H1 (cell line): ENCODE data around the gene DDIAS. TPM values are rescaled to one million over a fixed set of nuclear protein-coding genes. Genes with fewer than 3 reads are reported as not detected.

Experiments
- CTCF ChIA-PET: fragments of 300-600 bp; sonication (Branson Sonifier 250); formaldehyde crosslinking; loops from one replicate; lab custom pipeline; 2021; ENCODE audit not compliant: partially characterized antibody; lab: Charles Lee
- POLR2A ChIA-PET: fragments of 300-600 bp; sonication (Branson Sonifier 250); formaldehyde crosslinking; loops from one replicate; lab custom pipeline; 2021; ENCODE audit warnings: inconsistent platforms; ENCODE audit not compliant: partially characterized antibody; lab: Charles Lee
- DNase-seq, 2 experiments: peaks; one replicate each; pipeline versions ENCODE4 v3.0.0 to v3.0.0-alpha.2; 2010 to 2022; ENCODE audit warnings: low spot score in 2 of 2, low read depth in 1 of 2, mixed read lengths in 1 of 2
- FAIRE-seq: peaks from 2 replicates; lab custom pipeline; 2011; peaks lifted over from hg19 to GRCh38; lab: Jason Lieb, UNC
- H2AFZ ChIP-seq: 2 replicates; pipeline ENCODE4 v1.8.1; 2012; ENCODE audit warnings: low read length, inconsistent platforms
- H2AK5ac ChIP-seq: 2 replicates; pipeline ENCODE4 v1.6.1; 2013; ENCODE audit warnings: low read depth, low read length
- H2BK120ac ChIP-seq: replicated peaks from 2 replicates; pipeline ENCODE3; 2013; ENCODE audit warnings: low read depth, low read length, inconsistent platforms
- H2BK12ac ChIP-seq: 2 replicates; pipeline ENCODE4 v1.6.1; 2013; ENCODE audit warnings: low read depth, low read length
- H2BK15ac ChIP-seq: 2 replicates; pipeline ENCODE4 v1.6.1; 2013; ENCODE audit warnings: low read length
- H2BK20ac ChIP-seq: 2 replicates; pipeline ENCODE4 v1.6.1; 2013; ENCODE audit warnings: low read length
- H2BK5ac ChIP-seq: 2 replicates; pipeline ENCODE4 v1.6.1; 2013; ENCODE audit warnings: low read depth, low read length
- H3K14ac ChIP-seq: 2 replicates; pipeline ENCODE4 v1.6.1; 2013; ENCODE audit warnings: inconsistent platforms; ENCODE audit not compliant: insufficient read length
- H3K18ac ChIP-seq: 2 replicates; pipeline ENCODE4 v1.6.1; 2013; ENCODE audit warnings: low read length; ENCODE audit errors: extremely low read depth
- H3K23ac ChIP-seq: 2 replicates; pipeline ENCODE4 v1.6.1; 2013; ENCODE audit warnings: inconsistent platforms; ENCODE audit not compliant: insufficient read length
- H3K23me2 ChIP-seq: 2 replicates; pipeline ENCODE4 v1.6.1; 2013; ENCODE audit warnings: low read depth, low read length
- H3K27ac ChIP-seq: 2 replicates; pipeline ENCODE4 v1.6.1; 2011; ENCODE audit warnings: low read depth, low read length, inconsistent platforms
- H3K27me3 ChIP-seq, 4 experiments: replicated peaks in 1 of 4; 1 replicate in 1 of 4; 2 replicates in 3 of 4; pipeline versions ENCODE4 v1.6.1 to v1.8.1; 2011 to 2013; ENCODE audit warnings: low read length in 3 of 4, mild to moderate bottlenecking in 3 of 4, inconsistent platforms in 2 of 4, mixed read lengths in 2 of 4, moderate library complexity in 1 of 4; ENCODE audit not compliant: control insufficient read depth in 3 of 4, insufficient read depth in 3 of 4; ENCODE audit errors: extremely low read depth in 1 of 4
- H3K36me3 ChIP-seq, 4 experiments: 2 replicates each; pipeline versions ENCODE4 v1.6.1 to v1.8.1; 2011 to 2013; ENCODE audit warnings: mild to moderate bottlenecking in 4 of 4, low read length in 3 of 4, moderate library complexity in 2 of 4, control low read depth in 1 of 4, inconsistent platforms in 1 of 4; ENCODE audit not compliant: insufficient read depth in 4 of 4, control insufficient read depth in 2 of 4
- H3K4ac ChIP-seq: replicated peaks from 2 replicates; pipeline ENCODE3; 2013; ENCODE audit warnings: low read length, low read depth, mixed read lengths, inconsistent platforms; ENCODE audit not compliant: insufficient read length
- H3K4me1 ChIP-seq, 4 experiments: replicated peaks in 1 of 4; 1 replicate in 1 of 4; 2 replicates in 3 of 4; pipeline versions ENCODE4 v1.6.1 to v1.8.1; 2011 to 2013; ENCODE audit warnings: low read length in 3 of 4, inconsistent platforms in 2 of 4, mixed read lengths in 1 of 4; ENCODE audit not compliant: insufficient read depth in 4 of 4, control insufficient read depth in 3 of 4
- H3K4me2 ChIP-seq, 2 experiments: 2 replicates each; pipeline versions ENCODE4 v1.6.1 to v1.8.1; 2011 to 2013; ENCODE audit warnings: low read depth in 2 of 2, low read length in 2 of 2, control low read depth in 1 of 2, inconsistent platforms in 1 of 2, mild to moderate bottlenecking in 1 of 2; ENCODE audit not compliant: insufficient read depth in 1 of 2
- H3K4me3 ChIP-seq, 4 experiments: fragments of 200-600, 300-600 bp in 1 of 4; sonication (generic), shearing (Covaris generic), sonication (Bioruptor Twin) in 1 of 4; 2 replicates each; pipeline versions ENCODE4 v1.5.1 to v1.8.1; 2011 to 2016; ENCODE audit warnings: low read length in 4 of 4, low read depth in 3 of 4, control low read depth in 2 of 4, inconsistent platforms in 2 of 4, mild to moderate bottlenecking in 2 of 4, mixed read lengths in 1 of 4, moderate library complexity in 1 of 4; ENCODE audit not compliant: insufficient read depth in 2 of 4; ENCODE audit errors: extremely low read depth in 1 of 4
- H3K56ac ChIP-seq: replicated peaks from 2 replicates; pipeline ENCODE3; 2013; ENCODE audit warnings: low read depth, mild to moderate bottlenecking, mixed read lengths, low read length, inconsistent platforms; ENCODE audit not compliant: insufficient read length
- H3K79me1 ChIP-seq: 2 replicates; pipeline ENCODE4 v1.6.1; 2013; ENCODE audit warnings: low read depth, low read length, control low read depth
- H3K79me2 ChIP-seq, 2 experiments: 2 replicates each; pipeline versions ENCODE4 v1.6.1 to v1.8.1; 2012 to 2013; ENCODE audit warnings: low read length in 2 of 2, mild to moderate bottlenecking in 2 of 2, inconsistent platforms in 1 of 2; ENCODE audit not compliant: insufficient read depth in 2 of 2, control insufficient read depth in 1 of 2
- H3K9ac ChIP-seq, 4 experiments: replicated peaks in 1 of 4; 1 replicate in 1 of 4; 2 replicates in 3 of 4; pipeline versions ENCODE4 v1.6.1 to v1.8.1; 2011 to 2013; ENCODE audit warnings: low read depth in 3 of 4, low read length in 3 of 4, control low read depth in 2 of 4, mild to moderate bottlenecking in 2 of 4, moderate library complexity in 2 of 4, inconsistent platforms in 1 of 4; ENCODE audit errors: extremely low read depth in 1 of 4
- H3K9me3 ChIP-seq, 2 experiments: 2 replicates each; pipeline versions ENCODE4 v1.6.1 to v1.8.1; 2012 to 2013; ENCODE audit warnings: mild to moderate bottlenecking in 2 of 2, moderate library complexity in 2 of 2, control low read depth in 1 of 2, inconsistent platforms in 1 of 2, low read depth in 1 of 2, low read length in 1 of 2, mixed read lengths in 1 of 2; ENCODE audit not compliant: insufficient read depth in 2 of 2
- H4K20me1 ChIP-seq, 2 experiments: replicated peaks in 1 of 2; 2 replicates each; pipeline versions ENCODE3 to v1.8.1; 2011 to 2013; ENCODE audit warnings: inconsistent platforms in 2 of 2, low read length in 2 of 2, mild to moderate bottlenecking in 1 of 2; ENCODE audit not compliant: insufficient read depth in 2 of 2, control insufficient read depth in 1 of 2
- H4K5ac ChIP-seq: 2 replicates; pipeline ENCODE4 v1.6.1; 2013; ENCODE audit warnings: low read length, low read depth, mixed read lengths, inconsistent platforms; ENCODE audit not compliant: insufficient read length
- H4K8ac ChIP-seq: 2 replicates; pipeline ENCODE4 v1.8.0; 2013; ENCODE audit warnings: mild to moderate bottlenecking, moderate library complexity, low read length, inconsistent platforms; ENCODE audit not compliant: insufficient read depth; ENCODE audit errors: extremely low read depth
- H4K91ac ChIP-seq: replicated peaks from 2 replicates; pipeline ENCODE3; 2013; ENCODE audit warnings: low read length, mixed read lengths, inconsistent platforms; ENCODE audit not compliant: insufficient read length
- CHD2 ChIP-seq: IDR thresholded peaks from 2 replicates; pipeline ENCODE4 v1.6.1; 2012; ENCODE audit warnings: low read length, improper control_type of control experiment
- CREB1 ChIP-seq: IDR thresholded peaks from 2 replicates; pipeline ENCODE4 v1.6.1; 2012; ENCODE audit warnings: inconsistent platforms
- EGR1 ChIP-seq: IDR thresholded peaks from 2 replicates; pipeline ENCODE4 v1.6.1; 2011; ENCODE audit warnings: low read depth, low read length, borderline replicate concordance
- NANOG ChIP-seq: IDR thresholded peaks from 2 replicates; pipeline ENCODE4 v1.6.1; 2011; ENCODE audit warnings: low read length, low read depth, mild to moderate bottlenecking, inconsistent platforms; ENCODE audit not compliant: insufficient read depth, poor library complexity, severe bottlenecking
- PHF8 ChIP-seq: fragments of 200-600 bp; sonication (generic); conservative IDR thresholded peaks from 2 replicates; pipeline ENCODE4 v1.7.1; 2012; ENCODE audit warnings: low read depth, mild to moderate bottlenecking, inconsistent platforms, low read length, moderate library complexity
- SIRT6 ChIP-seq: IDR thresholded peaks from one replicate; pipeline ENCODE4 v1.7.1; 2012; ENCODE audit warnings: low read length, inconsistent platforms
- SP2 ChIP-seq: IDR thresholded peaks from 2 replicates; pipeline ENCODE4 v1.6.1; 2012; ENCODE audit warnings: mild to moderate bottlenecking, low read length, inconsistent platforms
- TBP ChIP-seq: IDR thresholded peaks from 2 replicates; pipeline ENCODE4 v1.6.1; 2011; ENCODE audit warnings: low read depth, low read length, improper control_type of control experiment
- TCF12 ChIP-seq: IDR thresholded peaks from 2 replicates; pipeline ENCODE4 v1.6.1; 2011; ENCODE audit warnings: low read depth, mild to moderate bottlenecking, low read length
- YY1 ChIP-seq: IDR thresholded peaks from 2 replicates; pipeline ENCODE4 v1.6.1; 2011; ENCODE audit warnings: low read depth, mild to moderate bottlenecking, low read length
- WGBS, 2 experiments: shearing (Covaris generic) in 1 of 2; methylation state at CpG; one replicate each; pipeline versions ENCODE4 v1.1.6 to v1.1.7; 2013 to 2015; ENCODE audit warnings: low lambda C conversion rate in 2 of 2, mixed read lengths in 2 of 2, inconsistent platforms in 1 of 2, low coverage in 1 of 2, missing lambda C conversion rate in 1 of 2; ENCODE audit not compliant: insufficient replicate concordance in 2 of 2, insufficient coverage in 1 of 2, insufficient read length in 1 of 2; ENCODE audit errors: extremely low coverage in 1 of 2, missing lambda C conversion rate in 1 of 2; 5-methylcytosine and 5-hydroxymethylcytosine counted together
- polyA plus RNA-seq, 7 experiments: library from polyadenylated mRNA; depleted of rRNA in 3 of 7; stranded (reverse) in 5 of 7; unstranded in 2 of 7; fragments of >200 nt in 5 of 7; fragments of 200-250 nt in 2 of 7; gene quantifications; 1 replicate in 5 of 7; 2 replicates in 1 of 7; 4 replicates in 1 of 7; pipeline versions ENCODE4 v1.2.1 to v1.2.3, GENCODE V29; 2011 to 2013; ENCODE audit warnings: missing spikeins in 2 of 7, mixed read lengths in 2 of 7
- total RNA-seq: library from RNA; stranded (reverse); fragmentation: NEBNext Ultra II Directional; extraction: Animal tissue kit (Norgen Biotek cat#: 25700); gene quantifications from 2 replicates; pipeline ENCODE4 v1.2.1, GENCODE V29; 2021
- TF ChIP-seq, protein P1 (sequence below): IDR thresholded peaks from 2 replicates; pipeline ENCODE4 v1.6.1; 2011; ENCODE audit warnings: low read length, improper control_type of control experiment
- TF ChIP-seq, protein P2 (sequence below): IDR thresholded peaks from 2 replicates; pipeline ENCODE4 v1.6.1; 2012; ENCODE audit warnings: inconsistent platforms

Gene DDIAS
- total and polyA plus RNA-seq, 2 of the 8 experiments (the other 6 are each of a cell fraction or from before 2014, with no cell fraction given), result 11.6 to 25.7 TPM

DNA sequence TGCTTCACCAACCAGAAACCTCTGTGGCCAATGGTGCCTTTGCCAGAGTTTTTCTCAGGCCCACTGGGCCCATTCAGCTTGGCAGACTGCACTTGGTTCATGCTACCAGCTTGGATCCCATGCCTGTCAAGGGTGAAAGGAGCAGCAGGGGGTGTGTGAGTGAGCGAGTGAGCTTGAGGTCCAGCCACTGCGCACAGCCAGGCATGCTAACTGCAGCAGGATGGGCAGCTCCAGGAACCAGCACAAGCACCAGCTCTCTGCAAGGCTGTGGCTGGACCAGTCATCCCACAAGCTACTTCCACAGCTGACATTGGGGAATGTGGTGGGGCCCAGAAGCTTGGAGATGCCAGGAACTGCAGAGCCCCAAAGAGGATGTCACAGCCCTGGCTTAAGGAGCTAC is 40.8 kb downstream of the DDIAS start:
- no peak overlapping the region for H2BK15ac ChIP-seq
- H3K4ac ChIP-seq, result no peak overlapping the region
- no peaks in the 10 kb centered on the region for H3K9me3 ChIP-seq
- H3K79me2 ChIP-seq, result no peaks in the 10 kb centered on the region
- DNase-seq (no peak), FAIRE-seq (no peak)
- H3K27me3 ChIP-seq, result no peaks in the 10 kb centered on the region
- no peak overlapping the region for H4K5ac ChIP-seq
- 83% methylated on average over 2 of the region's 2 CpGs; no CpG with 5 or more reads in 1 of the 2 experiments for WGBS, 2 experiments
- no peak overlapping the region for H3K56ac ChIP-seq
- H2BK120ac ChIP-seq, result no peak overlapping the region
- no peaks in the 10 kb centered on the region; the same call in 1 of the 2 replicates for H3K23me2 ChIP-seq
- H3K79me1 ChIP-seq, result no peaks in the 10 kb centered on the region
- no peak overlapping the region for H2AFZ ChIP-seq
- no peak overlapping the region for H2BK12ac ChIP-seq
- no peak overlapping the region for H2BK20ac ChIP-seq
- H4K8ac ChIP-seq, result no peak overlapping the region
- H3K9ac ChIP-seq, result no peak overlapping the region
- CTCF ChIA-PET, result interaction anchor here (0.5 to 2.3 kb wide), 6 partner anchors 10 to 1155 kb away, joined by 3 to 11 read pairs (median 4); no protein-coding TSS in a partner anchor
- no peak overlapping the region for H3K18ac ChIP-seq
- no peak overlapping the region for H3K14ac ChIP-seq
- no peaks in the 10 kb centered on the region for H4K20me1 ChIP-seq
- no peak overlapping the region for H3K4me3 ChIP-seq
- no peaks in the 10 kb centered on the region for H3K36me3 ChIP-seq
- no peak overlapping the region for H2BK5ac ChIP-seq
- H3K4me1 ChIP-seq, result no peaks in the 10 kb centered on the region
- TF ChIP-seq CHD2, result no peak
- no peak for TF ChIP-seq YY1
- TF ChIP-seq, protein P1, sequence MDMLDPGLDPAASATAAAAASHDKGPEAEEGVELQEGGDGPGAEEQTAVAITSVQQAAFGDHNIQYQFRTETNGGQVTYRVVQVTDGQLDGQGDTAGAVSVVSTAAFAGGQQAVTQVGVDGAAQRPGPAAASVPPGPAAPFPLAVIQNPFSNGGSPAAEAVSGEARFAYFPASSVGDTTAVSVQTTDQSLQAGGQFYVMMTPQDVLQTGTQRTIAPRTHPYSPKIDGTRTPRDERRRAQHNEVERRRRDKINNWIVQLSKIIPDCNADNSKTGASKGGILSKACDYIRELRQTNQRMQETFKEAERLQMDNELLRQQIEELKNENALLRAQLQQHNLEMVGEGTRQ, result no peak
- TF ChIP-seq CREB1, result no peak
- TF ChIP-seq, protein P2, sequence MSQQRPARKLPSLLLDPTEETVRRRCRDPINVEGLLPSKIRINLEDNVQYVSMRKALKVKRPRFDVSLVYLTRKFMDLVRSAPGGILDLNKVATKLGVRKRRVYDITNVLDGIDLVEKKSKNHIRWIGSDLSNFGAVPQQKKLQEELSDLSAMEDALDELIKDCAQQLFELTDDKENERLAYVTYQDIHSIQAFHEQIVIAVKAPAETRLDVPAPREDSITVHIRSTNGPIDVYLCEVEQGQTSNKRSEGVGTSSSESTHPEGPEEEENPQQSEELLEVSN, result no peak
- no peak for TF ChIP-seq TBP
- no peak for TF ChIP-seq PHF8
- TF ChIP-seq EGR1, result no peak
- TF ChIP-seq SIRT6, result no peak
- no peak for TF ChIP-seq NANOG
- TF ChIP-seq TCF12, result no peak
- no peak for TF ChIP-seq SP2
- no peak overlapping the region for H3K23ac ChIP-seq
- no peak overlapping the region for H4K91ac ChIP-seq
- POLR2A ChIA-PET, result no interaction called here
- H3K27ac ChIP-seq, result no peak overlapping the region
- no peak overlapping the region for H3K4me2 ChIP-seq
- H2AK5ac ChIP-seq, result no peak overlapping the region
